ENCODE measurements around the gene ATP9A. TPM values are rescaled to one million over a fixed set of nuclear protein-coding genes. Genes with fewer than 3 reads are reported as not detected.

The ATP9A gene
- total RNA-seq, 4 donors from 2014 or later: 17.6 to 28.2 (median 19.5) TPM

- H3K36me3 ChIP-seq: peaks cover 0 to 93% (median 5%) of the 10 kb centered on the region in 3 donors
- no peaks in the 10 kb centered on the region for H3K4me1 ChIP-seq
- TF ChIP-seq POLR2A (IDR thresholded peaks at IDR 0.05): no peak
- no peak for TF ChIP-seq CTCF (IDR thresholded peaks at IDR 0.05)
- H3K9me3 ChIP-seq: no peaks in the 10 kb centered on the region
- intact Hi-C loops (cut with DNase I): no loop called here
- H3K27ac ChIP-seq: no peak overlapping the region
- WGBS, 2 donors: 58 to 78% methylated on average over 2 of the region's 2 CpGs
- no peak for DNase-seq
- no peak overlapping the region for H3K4me3 ChIP-seq
- no peaks in the 10 kb centered on the region for H3K27me3 ChIP-seq
Observed at GRCh38 chr20:51611625-51611890, 156.6 kb downstream of the ATP9A start.

GRCh38 chr20:51610761-51611624 is 157.2 kb downstream of the ATP9A start:
- no peak for DNase-seq
- WGBS, 2 donors: 76 to 85% methylated on average over 15 to 16 of the region's 16 CpGs
- peaks cover 0 to 93% (median 5%) of the 10 kb centered on the region in 3 donors for H3K36me3 ChIP-seq
- no peaks in the 10 kb centered on the region for H3K9me3 ChIP-seq
- H3K4me1 ChIP-seq: no peaks in the 10 kb centered on the region
- no peak overlapping the region for H3K27ac ChIP-seq
- no peak overlapping the region for H3K4me3 ChIP-seq
- TF ChIP-seq CTCF (IDR thresholded peaks at IDR 0.05) (no peak), POLR2A (IDR thresholded peaks at IDR 0.05) (no peak)
- no peaks in the 10 kb centered on the region for H3K27me3 ChIP-seq
- intact Hi-C loops (cut with DNase I): no loop called here

- WGBS, 2 donors: 82 to 83% methylated on average over 8 of the region's 8 CpGs
- Histone ChIP-seq H3K27ac (no peak overlapping the region), H3K36me3 (peaks cover 0 to 93% (median 5%) of the 10 kb centered on the region in 3 donors), H3K4me3 (no peak overlapping the region), H3K4me1 (no peaks in the 10 kb centered on the region), H3K27me3 (no peaks in the 10 kb centered on the region), H3K9me3 (no peaks in the 10 kb centered on the region)
- no peak for DNase-seq
- intact Hi-C loops (cut with DNase I): no loop called here
- no peak for TF ChIP-seq CTCF (IDR thresholded peaks at IDR 0.05)
- TF ChIP-seq POLR2A (IDR thresholded peaks at IDR 0.05): no peak
Observed at GRCh38 chr20:51610111-51610510, 158.1 kb downstream of the ATP9A start.

GRCh38 chr20:51609251-51609650 is 158.9 kb downstream of the ATP9A start:
- H3K27ac ChIP-seq: no peak overlapping the region
- WGBS, 2 donors: 71 to 92% methylated on average over 5 to 8 of the region's 9 CpGs
- intact Hi-C loops (cut with DNase I): loop anchor here (5.0 kb wide), 1 partner anchor 463 kb away; no protein-coding TSS in a partner anchor

More at GRCh38 chr20:51609251-51609650, 158.9 kb downstream of the ATP9A start:
- H3K4me1 ChIP-seq: no peaks in the 10 kb centered on the region
- TF ChIP-seq POLR2A (IDR thresholded peaks at IDR 0.05) (no peak), CTCF (IDR thresholded peaks at IDR 0.05) (no peak)
- peaks cover 0 to 98% (median 5%) of the 10 kb centered on the region in 3 donors for H3K36me3 ChIP-seq
- no peak for DNase-seq
- no peak overlapping the region for H3K4me3 ChIP-seq
- H3K27me3 ChIP-seq: no peaks in the 10 kb centered on the region
- H3K9me3 ChIP-seq: no peaks in the 10 kb centered on the region
